ENCODE results near the gene KRT37.

GRCh38 chr17:41434415-41434814 lies 10.0 kb upstream of the KRT37 start:
- TF ChIP-seq REST (tag by site-specific recombination; IDR thresholded peaks at IDR 0.05) (no peak), CTCF (tag by site-specific recombination; IDR thresholded peaks at IDR 0.05) (no peak), PRDM4 (tag by site-specific recombination; IDR thresholded peaks at IDR 0.05) (no peak), PRDM1 (tag by site-specific recombination; IDR thresholded peaks at IDR 0.05) (no peak), ZBTB10 (tag by site-specific recombination; IDR thresholded peaks at IDR 0.05) (no peak), ELK4 (IDR thresholded peaks at IDR 0.05; ENCODE audit: borderline replicate concordance, low read depth, low read length) (no peak), ZNF274 (IDR thresholded peaks at IDR 0.05; ENCODE audit: low read length) (no peak), ZNF274 (tag by site-specific recombination; IDR thresholded peaks at IDR 0.05; ENCODE audit: borderline replicate concordance) (no peak), SP7 (tag by site-specific recombination; IDR thresholded peaks at IDR 0.05) (no peak), MZF1 (tag by site-specific recombination; IDR thresholded peaks at IDR 0.05; ENCODE audit: borderline replicate concordance) (no peak), ZNF211 (tag by site-specific recombination; IDR thresholded peaks at IDR 0.05; ENCODE audit: low read depth) (no peak), ZNF660 (tag by site-specific recombination; IDR thresholded peaks at IDR 0.05) (no peak), KLF9 (tag by site-specific recombination; IDR thresholded peaks at IDR 0.05; ENCODE audit: low read depth) (no peak)
